Loucy (cell line): Measurements from ENCODE around the gene SPTBN2.

Source experiments
- CTCF ChIP-seq: fragments of 200-600 bp; sonication (generic); conservative IDR thresholded peaks from 2 replicates; pipeline ENCODE4 v1.5.1; 2014; ENCODE audit warnings: mild to moderate bottlenecking, antibody characterized with exemption, low read length
- EZH2phosphoT487 ChIP-seq: fragments of 200-600 bp; IDR thresholded peaks from 2 replicates; pipeline ENCODE4 v1.6.1; 2018; ENCODE audit warnings: antibody characterized with exemption, mild to moderate bottlenecking, moderate library complexity, borderline replicate concordance

GRCh38 chr11:66697988-66698387 is 31.0 kb downstream of the SPTBN2 start:
- TF ChIP-seq CTCF, result no peak
- TF ChIP-seq EZH2phosphoT487, result no peak
